Upper lobe of left lung (tissue), 6 donors: ENCODE results near the gene KLHL7. TPM values are rescaled to one million over a fixed set of nuclear protein-coding genes. Genes with fewer than 3 reads are reported as not detected.

Experiments used
- ATAC-seq, 2 donors: fragments of 200-7000 bp; cut with Tn5 transposase; one replicate each; pipeline ENCODE4 v1.9.1; 2022; ENCODE audit warnings: mild to moderate bottlenecking in 2 of 2, moderate library complexity in 2 of 2; ENCODE audit not compliant: low FRiP score in 2 of 2
- DNase-seq, 2 donors: peaks; one replicate each; pipeline ENCODE4 v3.0.0-alpha.2; 2019 to 2020
- H3K27ac ChIP-seq, 4 donors: fragments of 200-600 bp; sonication (generic); one replicate each; pipeline ENCODE4 v1.5.1; 2016 to 2019
- H3K27me3 ChIP-seq, 4 donors: fragments of 200-600 bp; sonication (generic); one replicate each; pipeline ENCODE4 v1.5.1; 2017 to 2019
- H3K36me3 ChIP-seq, 4 donors: fragments of 200-600 bp; sonication (generic); one replicate each; pipeline ENCODE4 v1.5.1; 2016 to 2019
- H3K4me1 ChIP-seq, 4 donors: fragments of 200-600 bp; sonication (generic); one replicate each; pipeline ENCODE4 v1.5.1; 2018 to 2019
- H3K4me3 ChIP-seq, 4 donors: fragments of 200-600 bp; sonication (generic); one replicate each; pipeline ENCODE4 v1.5.1; 2017 to 2019; ENCODE audit warnings: mild to moderate bottlenecking in 2 of 4, moderate library complexity in 1 of 4
- H3K9me3 ChIP-seq, 4 donors: fragments of 200-600 bp; sonication (generic); one replicate each; pipeline ENCODE4 v1.5.1; 2018 to 2019
- CTCF ChIP-seq, 6 experiments: fragments of 450-650 bp in 4 of 6; fragments of 200-600 bp in 2 of 6; sonication (generic) in 2 of 6; IDR thresholded peaks; one replicate each; pipeline ENCODE4 v1.5.1; 2016 to 2019; ENCODE audit warnings: antibody characterized with exemption in 6 of 6
- EP300 ChIP-seq, 4 donors: sonication (generic); formaldehyde crosslinking; IDR thresholded peaks; one replicate each; pipeline ENCODE4 v1.5.1; 2017; ENCODE audit warnings: antibody characterized with exemption in 4 of 4, control low read depth in 2 of 4
- POLR2A ChIP-seq, 4 donors: fragments of 450-650 bp; IDR thresholded peaks; one replicate each; pipeline ENCODE4 v1.5.1; 2016 to 2017; ENCODE audit warnings: antibody characterized with exemption in 4 of 4, mild to moderate bottlenecking in 2 of 4
- POLR2AphosphoS5 ChIP-seq, 2 donors: sonication (generic); formaldehyde crosslinking; IDR thresholded peaks; one replicate each; pipeline ENCODE4 v1.5.1; 2017; ENCODE audit warnings: antibody characterized with exemption in 2 of 2
- WGBS, 2 donors: methylation state at CpG; one replicate each; pipeline ENCODE4 v1.1.5; 2017 to 2018; 5-methylcytosine and 5-hydroxymethylcytosine counted together
- total RNA-seq, 6 donors: library from RNA; depleted of rRNA in 4 of 6; stranded (reverse); fragments of >200 nt in 4 of 6; gene quantifications; one replicate each; pipeline versions ENCODE4 v1.1.0 to v1.2.1, GENCODE V29; 2016 to 2021
- donor health status: DM: no; HTN: no; CAD: no; lungs with moderate emphysema.
- donor health status: DM: no; HTN: yes; CAD: no; lungs with severe emphysema.

KLHL7 gene
- total RNA-seq, 6 donors from 2014 or later: 18.6 to 43.8 (median 23.9) TPM

DNA sequence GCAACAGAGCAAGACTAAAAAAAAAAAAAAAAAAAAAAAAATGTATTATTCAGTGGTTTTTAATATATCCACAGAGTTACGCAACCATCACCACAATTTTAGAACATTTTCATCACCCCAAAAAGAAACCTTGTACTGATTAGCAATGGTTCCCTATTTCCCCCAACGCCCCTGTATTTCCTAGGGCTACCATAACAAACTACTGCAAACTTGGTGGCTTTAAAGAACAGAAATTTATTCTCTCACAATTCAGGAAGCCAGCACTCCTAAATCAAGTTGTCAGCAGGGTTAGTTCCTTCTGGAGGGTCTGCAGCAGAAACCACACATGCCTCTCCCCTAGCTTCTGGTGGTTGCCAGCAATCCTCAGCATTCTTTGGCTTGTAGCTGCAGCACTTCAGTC lies 70.4 kb downstream of the KLHL7 start:
- H3K4me1 ChIP-seq: peaks cover 0 to 3% (median 1%) of the 10 kb centered on the region in 4 donors
- no peak for DNase-seq
- ATAC-seq: peak in 1 of 2 donors; percentile 8
- H3K27me3 ChIP-seq: no peaks in the 10 kb centered on the region
- no peak overlapping the region for H3K4me3 ChIP-seq
- H3K36me3 ChIP-seq: peaks cover 0 to 7% (median 0%) of the 10 kb centered on the region in 4 donors
- no peak for TF ChIP-seq EP300 (IDR thresholded peaks at IDR 0.05)
- no peak for TF ChIP-seq POLR2A (IDR thresholded peaks at IDR 0.05)
- TF ChIP-seq POLR2AphosphoS5 (IDR thresholded peaks at IDR 0.05): no peak
- TF ChIP-seq CTCF (IDR thresholded peaks at IDR 0.05): no peak
- WGBS, 2 donors: 71 to 90% methylated on average over 2 of the region's 2 CpGs
- H3K9me3 ChIP-seq: no peaks in the 10 kb centered on the region
- no peak overlapping the region for H3K27ac ChIP-seq

- no peaks in the 10 kb centered on the region for H3K9me3 ChIP-seq
- TF ChIP-seq EP300 (IDR thresholded peaks at IDR 0.05) (peak in 1 of 4 donors; percentile 62), POLR2AphosphoS5 (IDR thresholded peaks at IDR 0.05) (peak; percentile 95), POLR2A (IDR thresholded peaks at IDR 0.05) (peak in 3 of 4 donors; percentile 69 to 85 (median 73)), CTCF (IDR thresholded peaks at IDR 0.05) (peak in 1 of 6 experiments; percentile 38)
- ATAC-seq: peak; percentile 98 to 99
- H3K4me3 ChIP-seq: peak within 1 kb of the TSS; percentile 81 to 93 (median 90)
- WGBS, 2 donors: 0 to 1% methylated on average over 30 to 42 of the region's 63 CpGs
- H3K27ac ChIP-seq: peak within 1 kb of the TSS; percentile 93 to 95 (median 94)
- H3K4me1 ChIP-seq: peaks cover 19 to 29% (median 21%) of the 10 kb centered on the region in 4 donors
- H3K36me3 ChIP-seq: peaks cover 0 to 20% (median 10%) of the 10 kb centered on the region in 4 donors
- no peaks in the 10 kb centered on the region for H3K27me3 ChIP-seq
- DNase-seq: peak; percentile 96 to 97
These were observed 76.3 kb downstream of the KLHL7 start, which contains the start of gene NUP42 for GRCh38 chr7:23181684-23182553. Gene NUP42 (plus strand): TSS chr7:23182048. CDS start chr7:23182086, 38 bp downstream.

- H3K9me3 ChIP-seq: no peaks in the 10 kb centered on the region
- H3K4me3 ChIP-seq: peak overlapping the region in 1 of 4 donors; percentile 81
- peaks cover 3 to 34% (median 17%) of the 10 kb centered on the region in 4 donors for H3K36me3 ChIP-seq
- H3K4me1 ChIP-seq: peaks cover 19 to 29% (median 21%) of the 10 kb centered on the region in 4 donors
- ATAC-seq: no peak
- DNase-seq: no peak
- TF ChIP-seq CTCF (IDR thresholded peaks at IDR 0.05): no peak
- no peak for TF ChIP-seq POLR2AphosphoS5 (IDR thresholded peaks at IDR 0.05)
- TF ChIP-seq EP300 (IDR thresholded peaks at IDR 0.05): no peak
- 96% methylated on average over 20 of the region's 20 CpGs for WGBS, 2 donors
- no peaks in the 10 kb centered on the region for H3K27me3 ChIP-seq
- H3K27ac ChIP-seq: no peak overlapping the region
These were observed 77.9 kb downstream of the KLHL7 start for GRCh38 chr7:23183279-23184012.

- H3K9me3 ChIP-seq: no peaks in the 10 kb centered on the region
- 87 to 92% methylated on average over 1 of the region's 1 CpG for WGBS, 2 donors
- no peaks in the 10 kb centered on the region for H3K27me3 ChIP-seq
- H3K27ac ChIP-seq: no peak overlapping the region
- ATAC-seq (no peak), DNase-seq (no peak)
- no peak overlapping the region for H3K4me3 ChIP-seq
- no peak for TF ChIP-seq EP300 (IDR thresholded peaks at IDR 0.05)
- peaks cover 5 to 43% (median 23%) of the 10 kb centered on the region in 4 donors for H3K36me3 ChIP-seq
- peaks cover 19 to 29% (median 21%) of the 10 kb centered on the region in 4 donors for H3K4me1 ChIP-seq
These were observed 78.7 kb downstream of the KLHL7 start for GRCh38 chr7:23184291-23184690.
